WTC11 (cell line): ENCODE measurements around the gene CNTLN.

Source experiments
- MXD4 ChIP-seq: fragments of 250-450 bp; sonication (Bioruptor Pico); IDR thresholded peaks from 2 replicates; pipeline ENCODE4 v1.8.0; 2021; ENCODE audit warnings: mild to moderate bottlenecking, moderate library complexity, borderline replicate concordance
- SMAD3 ChIP-seq: sonication (generic); formaldehyde crosslinking; IDR thresholded peaks from 2 replicates; pipeline ENCODE4 v1.8.0; 2022; ENCODE audit warnings: missing genetic modification reagents, mild to moderate bottlenecking, borderline replicate concordance
- ZNF317 ChIP-seq: sonication (generic); formaldehyde crosslinking; IDR thresholded peaks from 2 replicates; pipeline ENCODE4 v1.8.1; 2023; ENCODE audit warnings: low read depth, mild to moderate bottlenecking, moderate library complexity, missing genetic modification reagents, borderline replicate concordance
- TF ChIP-seq, protein P1 (sequence below): fragments of 200-600 bp; IDR thresholded peaks from 2 replicates; pipeline ENCODE4 v1.8.0; 2022; ENCODE audit warnings: antibody characterized with exemption
- TF ChIP-seq, protein P2 (sequence below): sonication (generic); formaldehyde crosslinking; conservative IDR thresholded peaks from 2 replicates; pipeline ENCODE4 v1.8.1; 2022; ENCODE audit warnings: mild to moderate bottlenecking, missing genetic modification reagents
- TF ChIP-seq, protein P3 (sequence below): sonication (generic); formaldehyde crosslinking; IDR thresholded peaks from 2 replicates; pipeline ENCODE4 v1.8.0; 2022; ENCODE audit warnings: mild to moderate bottlenecking, missing genetic modification reagents
- TF ChIP-seq, protein P4 (sequence below): sonication (generic); formaldehyde crosslinking; IDR thresholded peaks from 2 replicates; pipeline ENCODE4 v1.8.1; 2023; ENCODE audit warnings: mild to moderate bottlenecking, moderate library complexity, missing genetic modification reagents
- TF ChIP-seq, protein P5 (sequence below): sonication (generic); formaldehyde crosslinking; IDR thresholded peaks from 2 replicates; pipeline ENCODE4 v1.8.1; 2023; ENCODE audit warnings: mild to moderate bottlenecking, missing genetic modification reagents, moderate library complexity
- TF ChIP-seq, protein P6 (sequence below): sonication (generic); formaldehyde crosslinking; IDR thresholded peaks from 2 replicates; pipeline ENCODE4 v1.8.0; 2022; ENCODE audit warnings: mild to moderate bottlenecking, missing genetic modification reagents
- TF ChIP-seq, protein P7 (sequence below): sonication (generic); formaldehyde crosslinking; IDR thresholded peaks from 2 replicates; pipeline ENCODE4 v1.8.0; 2023; ENCODE audit warnings: missing genetic modification reagents

DNA sequence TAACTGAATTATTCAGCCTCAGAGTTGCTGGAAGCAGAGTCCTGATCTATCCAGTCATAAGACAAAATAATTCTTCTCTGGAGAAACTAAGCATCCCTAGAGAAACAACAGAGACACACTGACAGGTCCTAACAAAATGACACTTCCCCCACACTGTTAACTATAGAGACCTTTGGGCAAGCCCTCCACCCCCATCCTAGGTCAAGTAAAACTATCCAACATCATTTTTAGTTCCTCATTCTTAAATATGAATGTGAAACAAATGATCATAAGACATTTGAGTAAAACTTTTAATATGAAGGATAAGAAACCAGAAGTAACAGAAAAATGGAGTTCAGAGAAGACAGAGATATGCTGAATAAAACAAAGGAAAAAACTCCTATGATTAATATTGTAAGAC lies 30.9 kb downstream of the CNTLN start:
- TF ChIP-seq, protein P1, sequence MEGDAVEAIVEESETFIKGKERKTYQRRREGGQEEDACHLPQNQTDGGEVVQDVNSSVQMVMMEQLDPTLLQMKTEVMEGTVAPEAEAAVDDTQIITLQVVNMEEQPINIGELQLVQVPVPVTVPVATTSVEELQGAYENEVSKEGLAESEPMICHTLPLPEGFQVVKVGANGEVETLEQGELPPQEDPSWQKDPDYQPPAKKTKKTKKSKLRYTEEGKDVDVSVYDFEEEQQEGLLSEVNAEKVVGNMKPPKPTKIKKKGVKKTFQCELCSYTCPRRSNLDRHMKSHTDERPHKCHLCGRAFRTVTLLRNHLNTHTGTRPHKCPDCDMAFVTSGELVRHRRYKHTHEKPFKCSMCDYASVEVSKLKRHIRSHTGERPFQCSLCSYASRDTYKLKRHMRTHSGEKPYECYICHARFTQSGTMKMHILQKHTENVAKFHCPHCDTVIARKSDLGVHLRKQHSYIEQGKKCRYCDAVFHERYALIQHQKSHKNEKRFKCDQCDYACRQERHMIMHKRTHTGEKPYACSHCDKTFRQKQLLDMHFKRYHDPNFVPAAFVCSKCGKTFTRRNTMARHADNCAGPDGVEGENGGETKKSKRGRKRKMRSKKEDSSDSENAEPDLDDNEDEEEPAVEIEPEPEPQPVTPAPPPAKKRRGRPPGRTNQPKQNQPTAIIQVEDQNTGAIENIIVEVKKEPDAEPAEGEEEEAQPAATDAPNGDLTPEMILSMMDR = no peak
- TF ChIP-seq, protein P2, sequence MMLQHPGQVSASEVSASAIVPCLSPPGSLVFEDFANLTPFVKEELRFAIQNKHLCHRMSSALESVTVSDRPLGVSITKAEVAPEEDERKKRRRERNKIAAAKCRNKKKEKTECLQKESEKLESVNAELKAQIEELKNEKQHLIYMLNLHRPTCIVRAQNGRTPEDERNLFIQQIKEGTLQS (CRISPR knock-in tag) = no peak
- TF ChIP-seq, protein P3, sequence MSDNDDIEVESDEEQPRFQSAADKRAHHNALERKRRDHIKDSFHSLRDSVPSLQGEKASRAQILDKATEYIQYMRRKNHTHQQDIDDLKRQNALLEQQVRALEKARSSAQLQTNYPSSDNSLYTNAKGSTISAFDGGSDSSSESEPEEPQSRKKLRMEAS (CRISPR knock-in tag) = no peak
- TF ChIP-seq, protein P4, sequence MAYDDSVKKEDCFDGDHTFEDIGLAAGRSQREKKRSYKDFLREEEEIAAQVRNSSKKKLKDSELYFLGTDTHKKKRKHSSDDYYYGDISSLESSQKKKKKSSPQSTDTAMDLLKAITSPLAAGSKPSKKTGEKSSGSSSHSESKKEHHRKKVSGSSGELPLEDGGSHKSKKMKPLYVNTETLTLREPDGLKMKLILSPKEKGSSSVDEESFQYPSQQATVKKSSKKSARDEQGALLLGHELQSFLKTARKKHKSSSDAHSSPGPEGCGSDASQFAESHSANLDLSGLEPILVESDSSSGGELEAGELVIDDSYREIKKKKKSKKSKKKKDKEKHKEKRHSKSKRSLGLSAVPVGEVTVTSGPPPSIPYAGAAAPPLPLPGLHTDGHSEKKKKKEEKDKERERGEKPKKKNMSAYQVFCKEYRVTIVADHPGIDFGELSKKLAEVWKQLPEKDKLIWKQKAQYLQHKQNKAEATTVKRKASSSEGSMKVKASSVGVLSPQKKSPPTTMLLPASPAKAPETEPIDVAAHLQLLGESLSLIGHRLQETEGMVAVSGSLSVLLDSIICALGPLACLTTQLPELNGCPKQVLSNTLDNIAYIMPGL = no peak
- no peak for TF ChIP-seq MXD4 (CRISPR knock-in tag)
- TF ChIP-seq, protein P5, sequence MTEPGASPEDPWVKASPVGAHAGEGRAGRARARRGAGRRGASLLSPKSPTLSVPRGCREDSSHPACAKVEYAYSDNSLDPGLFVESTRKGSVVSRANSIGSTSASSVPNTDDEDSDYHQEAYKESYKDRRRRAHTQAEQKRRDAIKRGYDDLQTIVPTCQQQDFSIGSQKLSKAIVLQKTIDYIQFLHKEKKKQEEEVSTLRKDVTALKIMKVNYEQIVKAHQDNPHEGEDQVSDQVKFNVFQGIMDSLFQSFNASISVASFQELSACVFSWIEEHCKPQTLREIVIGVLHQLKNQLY (CRISPR knock-in tag) = no peak
- no peak for TF ChIP-seq SMAD3
- TF ChIP-seq, protein P6, sequence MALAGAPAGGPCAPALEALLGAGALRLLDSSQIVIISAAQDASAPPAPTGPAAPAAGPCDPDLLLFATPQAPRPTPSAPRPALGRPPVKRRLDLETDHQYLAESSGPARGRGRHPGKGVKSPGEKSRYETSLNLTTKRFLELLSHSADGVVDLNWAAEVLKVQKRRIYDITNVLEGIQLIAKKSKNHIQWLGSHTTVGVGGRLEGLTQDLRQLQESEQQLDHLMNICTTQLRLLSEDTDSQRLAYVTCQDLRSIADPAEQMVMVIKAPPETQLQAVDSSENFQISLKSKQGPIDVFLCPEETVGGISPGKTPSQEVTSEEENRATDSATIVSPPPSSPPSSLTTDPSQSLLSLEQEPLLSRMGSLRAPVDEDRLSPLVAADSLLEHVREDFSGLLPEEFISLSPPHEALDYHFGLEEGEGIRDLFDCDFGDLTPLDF (CRISPR knock-in tag) = no peak
- TF ChIP-seq ZNF317 (CRISPR knock-in tag) = no peak
- TF ChIP-seq, protein P7, sequence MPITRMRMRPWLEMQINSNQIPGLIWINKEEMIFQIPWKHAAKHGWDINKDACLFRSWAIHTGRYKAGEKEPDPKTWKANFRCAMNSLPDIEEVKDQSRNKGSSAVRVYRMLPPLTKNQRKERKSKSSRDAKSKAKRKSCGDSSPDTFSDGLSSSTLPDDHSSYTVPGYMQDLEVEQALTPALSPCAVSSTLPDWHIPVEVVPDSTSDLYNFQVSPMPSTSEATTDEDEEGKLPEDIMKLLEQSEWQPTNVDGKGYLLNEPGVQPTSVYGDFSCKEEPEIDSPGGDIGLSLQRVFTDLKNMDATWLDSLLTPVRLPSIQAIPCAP (CRISPR knock-in tag) = no peak
